PC-9 (cell line): ENCODE measurements around the gene BAIAP2.

Experiments used
- CTCF ChIP-seq: fragments of 200-600 bp; sonication (generic); conservative IDR thresholded peaks from 2 replicates; pipeline ENCODE4 v1.6.1; 2017; ENCODE audit warnings: mixed run types, antibody characterized with exemption, mild to moderate bottlenecking, moderate library complexity
- EZH2 ChIP-seq: fragments of 200-600 bp; sonication (generic); IDR thresholded peaks from 2 replicates; pipeline ENCODE4 v1.8.0; 2017; ENCODE audit warnings: antibody characterized with exemption, low read depth

GRCh38 chr17:81002013-81002384 lies 33.0 kb upstream of the BAIAP2 start:
- no peak for TF ChIP-seq CTCF
- no peak for TF ChIP-seq EZH2
